Measurements from ENCODE around the gene AGAP5. TPM values are rescaled to one million over a fixed set of nuclear protein-coding genes. Genes with fewer than 3 reads are reported as not detected.

Gene AGAP5
- total and polyA plus RNA-seq, 9 of the 15 experiments (the other 6 are each of a cell fraction or from before 2014, with no cell fraction given): 0.32 to 7.5 (median 5.3) TPM

DNA sequence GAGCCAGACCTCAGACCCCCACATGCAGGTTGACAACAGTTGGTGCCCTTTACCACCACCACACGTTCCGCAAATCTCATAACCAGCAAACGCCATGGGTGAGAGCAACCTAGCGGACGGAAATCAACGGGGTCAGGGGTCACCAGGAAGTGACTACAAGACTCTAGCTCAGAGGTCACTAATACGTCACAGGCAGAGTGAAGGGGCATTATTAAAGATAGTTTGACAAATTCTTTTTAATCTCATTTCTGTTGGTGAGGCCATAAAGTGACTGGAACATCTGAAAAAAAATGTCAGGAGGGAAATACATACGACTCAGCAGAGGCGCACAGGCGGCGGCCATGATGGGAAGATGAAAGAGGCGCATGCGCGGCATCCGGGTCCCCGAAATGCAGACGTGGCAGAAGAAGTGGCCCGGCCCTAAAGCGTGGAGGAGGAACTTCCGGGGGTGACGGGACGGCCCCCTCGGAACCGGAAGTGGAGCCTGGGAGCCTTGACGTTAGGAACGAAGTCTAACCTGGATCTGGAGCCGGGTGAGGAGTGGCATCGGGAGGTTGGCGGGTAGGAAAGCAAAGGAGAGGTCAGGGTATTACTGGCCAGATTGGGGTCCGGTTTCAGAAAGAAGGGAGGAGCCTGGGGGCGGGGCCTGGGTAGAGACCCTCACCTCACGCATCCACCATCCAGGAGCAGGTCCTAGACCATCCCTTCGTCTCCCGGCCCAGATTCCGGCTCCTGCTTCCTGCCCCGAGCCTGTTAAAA is 46.2 kb upstream of the AGAP5 start, which contains the start of gene SEC24C (continued):
- TF ChIP-seq ZBTB40 (IDR thresholded peaks at IDR 0.05) (peak; percentile 99), ZBTB40 (CRISPR knock-in tag; IDR thresholded peaks at IDR 0.05) (no peak), E2F5 (CRISPR knock-in tag; IDR thresholded peaks at IDR 0.05) (0 out of 2 replicates have a peak, but pooled peaks have one; percentile 59), ZNF589 (CRISPR knock-in tag; IDR thresholded peaks at IDR 0.05; ENCODE audit: low read depth) (peak; percentile 80; the same call in 1 of the 2 replicates), ZNF184 (CRISPR knock-in tag; IDR thresholded peaks at IDR 0.05) (no peak), STAT5A (IDR thresholded peaks at IDR 0.05; ENCODE audit: borderline replicate concordance, low read length) (no peak; the same call in 1 of the 2 replicates)
- TF ChIP-seq, protein P1, sequence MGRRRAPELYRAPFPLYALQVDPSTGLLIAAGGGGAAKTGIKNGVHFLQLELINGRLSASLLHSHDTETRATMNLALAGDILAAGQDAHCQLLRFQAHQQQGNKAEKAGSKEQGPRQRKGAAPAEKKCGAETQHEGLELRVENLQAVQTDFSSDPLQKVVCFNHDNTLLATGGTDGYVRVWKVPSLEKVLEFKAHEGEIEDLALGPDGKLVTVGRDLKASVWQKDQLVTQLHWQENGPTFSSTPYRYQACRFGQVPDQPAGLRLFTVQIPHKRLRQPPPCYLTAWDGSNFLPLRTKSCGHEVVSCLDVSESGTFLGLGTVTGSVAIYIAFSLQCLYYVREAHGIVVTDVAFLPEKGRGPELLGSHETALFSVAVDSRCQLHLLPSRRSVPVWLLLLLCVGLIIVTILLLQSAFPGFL (CRISPR knock-in tag; IDR thresholded peaks at IDR 0.05): no peak
